Measurements from ENCODE around the gene ADCY1. TPM values are rescaled to one million over a fixed set of nuclear protein-coding genes. Genes with fewer than 3 reads are reported as not detected.
A peak's percentile ranks its signal among the peaks of the same experiment; 100 is the strongest.

Gene ADCY1
- total RNA-seq, 1 donor from 2014 or later: 13.6 TPM

GRCh38 chr7:45599851-45600706 is 25.9 kb downstream of the ADCY1 start:
- Mint-ChIP-seq H3K4me3 (ENCODE audit: low read depth) (no peak overlapping the region), H3K27ac (peak overlapping the region; percentile 29), H3K4me1 (ENCODE audit: low read depth) (no peaks in the 10 kb centered on the region), H3K36me3 (ENCODE audit: insufficient read depth) (peaks cover under 1% of the 10 kb centered on the region), H3K9me3 (ENCODE audit: low read depth) (peaks cover 2% of the 10 kb centered on the region), H3K27me3 (no peaks in the 10 kb centered on the region)
- no peak for DNase-seq (ENCODE audit: low spot score, unreplicated experiment)
- no peak for TF ChIP-seq CTCF (IDR thresholded peaks at IDR 0.05; ENCODE audit: unreplicated experiment)

GRCh38 chr7:45601094-45601493 is 26.9 kb downstream of the ADCY1 start:
- Mint-ChIP-seq H3K36me3 (ENCODE audit: insufficient read depth) (peaks cover 3% of the 10 kb centered on the region), H3K27me3 (no peaks in the 10 kb centered on the region), H3K27ac (no peak overlapping the region), H3K4me1 (ENCODE audit: low read depth) (no peaks in the 10 kb centered on the region), H3K4me3 (ENCODE audit: low read depth) (no peak overlapping the region), H3K9me3 (ENCODE audit: low read depth) (peaks cover 9% of the 10 kb centered on the region)
- DNase-seq (ENCODE audit: low spot score, unreplicated experiment): no peak
- TF ChIP-seq CTCF (IDR thresholded peaks at IDR 0.05; ENCODE audit: unreplicated experiment): no peak

GRCh38 chr7:45601816-45602540 is 27.8 kb downstream of the ADCY1 start:
- TF ChIP-seq CTCF (IDR thresholded peaks at IDR 0.05; ENCODE audit: unreplicated experiment): no peak
- H3K4me1 Mint-ChIP-seq (ENCODE audit: low read depth): no peaks in the 10 kb centered on the region
- DNase-seq (ENCODE audit: low spot score, unreplicated experiment): no peak

GRCh38 chr7:45606050-45606449 is 31.9 kb downstream of the ADCY1 start:
- Mint-ChIP-seq H3K36me3 (ENCODE audit: insufficient read depth) (peaks cover 3% of the 10 kb centered on the region), H3K4me1 (ENCODE audit: low read depth) (no peaks in the 10 kb centered on the region)
- no peak for DNase-seq (ENCODE audit: low spot score, unreplicated experiment)

More at GRCh38 chr7:45601816-45602540, 27.8 kb downstream of the ADCY1 start:
- H3K9me3 Mint-ChIP-seq (ENCODE audit: low read depth): peaks cover 9% of the 10 kb centered on the region
- peaks cover 3% of the 10 kb centered on the region for H3K36me3 Mint-ChIP-seq (ENCODE audit: insufficient read depth)
- H3K27me3 Mint-ChIP-seq: no peaks in the 10 kb centered on the region
- H3K27ac Mint-ChIP-seq: no peak overlapping the region
- no peak overlapping the region for H3K4me3 Mint-ChIP-seq (ENCODE audit: low read depth)

More at GRCh38 chr7:45606050-45606449, 31.9 kb downstream of the ADCY1 start:
- Mint-ChIP-seq H3K4me3 (ENCODE audit: low read depth) (no peak overlapping the region), H3K9me3 (ENCODE audit: low read depth) (peaks cover 9% of the 10 kb centered on the region), H3K27ac (no peak overlapping the region), H3K27me3 (no peaks in the 10 kb centered on the region)
- TF ChIP-seq CTCF (IDR thresholded peaks at IDR 0.05; ENCODE audit: unreplicated experiment): no peak

Measured in progenitor cell of endocrine pancreas (in vitro differentiated cells).